Neuronal stem cell (in vitro differentiated cells): ENCODE results near the gene CAAP1.
"Not testable (repeated sequence)": the region's sequence is repeated elsewhere in the genome, so short reads cannot be mapped to it uniquely, and the experiment has no call there.

Experiments used
- DNase-seq: peaks from one replicate; pipeline ENCODE4 v3.0.0-alpha.2; 2013; ENCODE audit warnings: low spot score
- H2AFZ ChIP-seq: one replicate; pipeline ENCODE4 v1.6.1; 2013; ENCODE audit warnings: mild to moderate bottlenecking, low read length, inconsistent platforms
- H2AK5ac ChIP-seq: 2 replicates; pipeline ENCODE4 v1.6.1; 2013; ENCODE audit warnings: low read depth, mild to moderate bottlenecking, inconsistent platforms, low read length, moderate library complexity, mixed read lengths
- H2BK120ac ChIP-seq: 2 replicates; pipeline ENCODE4 v1.6.1; 2013; ENCODE audit warnings: low read depth, mild to moderate bottlenecking, inconsistent platforms, low read length, moderate library complexity, mixed read lengths
- H2BK12ac ChIP-seq: one replicate; pipeline ENCODE4 v1.6.1; 2013; ENCODE audit warnings: low read length, inconsistent platforms
- H2BK15ac ChIP-seq: 2 replicates; pipeline ENCODE4 v1.6.1; 2013; ENCODE audit warnings: mild to moderate bottlenecking, low read length, inconsistent platforms, mixed read lengths
- H2BK5ac ChIP-seq: one replicate; pipeline ENCODE4 v1.6.1; 2013; ENCODE audit warnings: inconsistent platforms, mild to moderate bottlenecking, low read length, moderate library complexity
- H3K14ac ChIP-seq: one replicate; pipeline ENCODE4 v1.6.1; 2013; ENCODE audit warnings: low read length, inconsistent platforms
- H3K18ac ChIP-seq: 2 replicates; pipeline ENCODE4 v1.6.1; 2013; ENCODE audit warnings: low read length, inconsistent platforms
- H3K23ac ChIP-seq: 2 replicates; pipeline ENCODE4 v1.6.1; 2013; ENCODE audit warnings: low read depth, mild to moderate bottlenecking, mixed read lengths, low read length, inconsistent platforms; ENCODE audit not compliant: poor library complexity
- H3K27ac ChIP-seq: replicated peaks from 3 replicates; pipeline ENCODE4 v1.5.1; 2013; ENCODE audit warnings: low read length, inconsistent platforms
- H3K27me3 ChIP-seq, 3 experiments: 2 replicates each; pipeline ENCODE4 v1.6.1; 2013; ENCODE audit warnings: low read length in 3 of 3, mild to moderate bottlenecking in 2 of 3, inconsistent platforms in 1 of 3, low read depth in 1 of 3, mixed read lengths in 1 of 3, moderate library complexity in 1 of 3; ENCODE audit not compliant: control insufficient read depth in 3 of 3, insufficient read depth in 3 of 3
- H3K36me3 ChIP-seq, 2 donors: replicated peaks in 1 of 2; 2 replicates each; pipeline ENCODE4 v1.6.1; 2013; ENCODE audit warnings: low read length in 2 of 2; ENCODE audit not compliant: control insufficient read depth in 2 of 2, insufficient read depth in 2 of 2
- H3K4ac ChIP-seq: 2 replicates; pipeline ENCODE4 v1.6.1; 2013; ENCODE audit warnings: inconsistent platforms, mild to moderate bottlenecking, low read length, moderate library complexity
- H3K4me1 ChIP-seq, 2 donors: 1 replicate in 1 of 2; 2 replicates in 1 of 2; pipeline ENCODE4 v1.6.1; 2013; ENCODE audit warnings: low read length in 2 of 2, low read depth in 1 of 2; ENCODE audit not compliant: control insufficient read depth in 2 of 2, insufficient read depth in 1 of 2
- H3K4me2 ChIP-seq: one replicate; pipeline ENCODE4 v1.6.1; 2013; ENCODE audit warnings: mild to moderate bottlenecking, low read length, inconsistent platforms; ENCODE audit not compliant: insufficient read depth, poor library complexity, severe bottlenecking
- H3K4me3 ChIP-seq, 2 donors: 2 replicates each; pipeline ENCODE4 v1.5.1; 2013; ENCODE audit warnings: low read length in 2 of 2, mild to moderate bottlenecking in 2 of 2, inconsistent platforms in 1 of 2, moderate library complexity in 1 of 2
- H3K79me1 ChIP-seq: one replicate; pipeline ENCODE4 v1.6.1; 2013; ENCODE audit warnings: low read depth, mild to moderate bottlenecking, inconsistent platforms, low read length, moderate library complexity
- H3K9ac ChIP-seq: one replicate; pipeline ENCODE4 v1.6.1; 2013; ENCODE audit warnings: mild to moderate bottlenecking, low read depth, low read length, inconsistent platforms; ENCODE audit not compliant: poor library complexity
- H3K9me3 ChIP-seq, 2 donors: replicated peaks in 1 of 2; 2 replicates each; pipeline versions ENCODE3 to v1.6.1; 2013; ENCODE audit warnings: low read length in 2 of 2, mild to moderate bottlenecking in 2 of 2, inconsistent platforms in 1 of 2, low read depth in 1 of 2, mixed read lengths in 1 of 2, moderate library complexity in 1 of 2; ENCODE audit not compliant: control insufficient read depth in 2 of 2, insufficient read depth in 1 of 2
- H4K8ac ChIP-seq: one replicate; pipeline ENCODE4 v1.6.1; 2013; ENCODE audit warnings: low read depth, mild to moderate bottlenecking, inconsistent platforms, low read length, moderate library complexity
- H4K91ac ChIP-seq: one replicate; pipeline ENCODE4 v1.6.1; 2013; ENCODE audit warnings: low read length, low read depth, mild to moderate bottlenecking, inconsistent platforms; ENCODE audit not compliant: poor library complexity
- WGBS, 2 donors: extraction: QIAGEN DNeasy Blood & Tissue Kit; methylation state at CpG; one replicate each; pipeline ENCODE4 v1.1.7; 2013; ENCODE audit warnings: missing lambda C conversion rate in 2 of 2, mixed read lengths in 1 of 2; ENCODE audit not compliant: insufficient read length in 2 of 2, insufficient replicate concordance in 1 of 2; ENCODE audit errors: extremely low coverage in 2 of 2; 5-methylcytosine and 5-hydroxymethylcytosine counted together

The CAAP1 gene

DNA sequence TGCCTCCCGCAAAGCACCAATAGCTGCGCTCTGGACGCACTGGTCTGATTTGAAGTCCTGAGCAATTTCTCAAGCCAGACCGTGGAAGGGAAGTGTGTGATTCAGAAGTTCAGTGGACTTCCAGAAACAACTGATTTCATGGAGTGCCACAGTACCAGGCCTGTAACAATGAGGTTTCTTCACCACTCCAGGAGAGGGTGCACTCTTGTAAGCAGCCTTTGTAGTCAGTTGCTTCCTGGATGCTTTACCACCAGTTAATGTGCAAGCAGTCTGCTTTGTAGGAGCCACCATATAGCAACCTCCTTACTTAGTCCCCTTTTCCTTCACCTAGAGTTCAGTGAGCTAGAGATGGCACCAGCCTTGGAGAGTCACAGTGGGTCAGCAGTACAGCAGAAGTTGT lies 12.3 kb downstream of the CAAP1 start:
- Histone ChIP-seq H3K27me3 (no peaks in the 10 kb centered on the region), H3K79me1 (no peaks in the 10 kb centered on the region), H4K91ac (no peak overlapping the region), H2AFZ (no peak overlapping the region), H3K4ac (no peak overlapping the region), H2AK5ac (no peak overlapping the region), H2BK12ac (no peak overlapping the region), H2BK120ac (no peak overlapping the region), H3K9me3 (peaks cover 6 to 43% of the 10 kb centered on the region in 2 donors), H4K8ac (no peak overlapping the region), H2BK5ac (no peak overlapping the region), H3K27ac (no peak overlapping the region), H3K9ac (no peak overlapping the region), H3K23ac (no peak overlapping the region), H3K36me3 (peaks cover 18 to 95% of the 10 kb centered on the region in 2 donors), H3K4me2 (no peak overlapping the region), H3K14ac (no peak overlapping the region), H3K4me3 (no peak overlapping the region), H3K4me1 (no peaks in the 10 kb centered on the region), H3K18ac (no peak overlapping the region), H2BK15ac (no peak overlapping the region)
- DNase-seq: no peak
- WGBS, 2 donors: no CpG with 5 or more reads among the region's 4 CpGs

DNA sequence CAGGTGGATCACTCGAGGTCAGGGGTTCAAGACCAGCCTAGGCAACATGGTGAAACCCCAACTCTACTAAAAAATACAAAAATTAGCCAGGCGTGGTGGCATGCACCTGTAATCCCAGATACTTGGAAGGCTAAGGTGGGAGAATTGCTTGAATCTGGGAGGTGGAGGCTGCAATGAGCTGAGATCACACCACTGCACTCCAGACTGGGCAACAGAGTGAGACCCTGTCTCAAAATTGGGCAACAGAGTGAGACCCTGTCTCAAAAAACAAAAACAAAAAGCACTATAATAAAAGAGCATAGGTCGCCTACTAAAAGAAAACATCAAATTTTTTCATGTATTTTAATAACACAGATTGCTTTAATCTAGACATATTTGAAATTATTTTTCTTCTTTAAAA lies 17.4 kb downstream of the CAAP1 start:
- H3K79me1 ChIP-seq, H3K9ac ChIP-seq, H2AFZ ChIP-seq, H4K91ac ChIP-seq, H2AK5ac ChIP-seq, H3K27ac ChIP-seq, H3K14ac ChIP-seq, H2BK5ac ChIP-seq, H3K23ac ChIP-seq, H2BK15ac ChIP-seq, H2BK12ac ChIP-seq, H3K4me2 ChIP-seq, H3K27me3 ChIP-seq, H3K4ac ChIP-seq, H3K4me1 ChIP-seq, H3K18ac ChIP-seq, H3K4me3 ChIP-seq, H4K8ac ChIP-seq, H2BK120ac ChIP-seq, DNase-seq: not testable (repeated sequence)
- no CpG with 5 or more reads among the region's 3 CpGs for WGBS, 2 donors
- peaks cover 2 to 76% of the 10 kb centered on the region in 2 donors for H3K36me3 ChIP-seq
- peaks cover 0 to 17% of the 10 kb centered on the region in 2 donors for H3K9me3 ChIP-seq

DNA sequence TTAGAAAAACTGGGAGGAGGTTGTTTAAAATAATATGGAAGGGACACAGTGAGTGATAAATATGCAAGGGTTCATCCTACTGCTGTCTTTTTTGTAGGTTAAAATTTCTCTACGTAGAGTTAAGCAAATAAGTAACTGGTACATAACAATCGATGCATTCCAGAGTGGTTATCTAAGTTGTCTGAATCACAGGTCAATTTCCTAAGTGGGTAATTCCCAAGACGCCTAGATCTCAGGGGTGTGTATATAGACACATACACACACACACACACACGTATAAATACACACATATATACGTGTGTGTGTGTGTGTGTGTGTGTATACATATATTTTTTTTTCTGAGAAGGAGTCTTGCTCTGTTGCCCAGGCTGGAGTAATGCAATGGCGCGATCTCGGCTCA lies 22.3 kb downstream of the CAAP1 start:
- no peak for DNase-seq
- H2AFZ ChIP-seq: no peak overlapping the region
- H3K36me3 ChIP-seq: peaks cover 0 to 66% of the 10 kb centered on the region in 2 donors
- no peaks in the 10 kb centered on the region for H3K4me1 ChIP-seq
- H4K8ac ChIP-seq: no peak overlapping the region
- no peak overlapping the region for H2BK5ac ChIP-seq
- H2BK12ac ChIP-seq: no peak overlapping the region
- no CpG with 5 or more reads among the region's 8 CpGs for WGBS, 2 donors
- no peak overlapping the region for H2BK120ac ChIP-seq
- H3K9me3 ChIP-seq: no peaks in the 10 kb centered on the region
- no peak overlapping the region for H3K4me3 ChIP-seq
- H3K18ac ChIP-seq: no peak overlapping the region
- no peak overlapping the region for H2BK15ac ChIP-seq
- H4K91ac ChIP-seq: no peak overlapping the region
- no peak overlapping the region for H3K4ac ChIP-seq
- no peak overlapping the region for H3K27ac ChIP-seq
- no peaks in the 10 kb centered on the region for H3K79me1 ChIP-seq
- no peaks in the 10 kb centered on the region for H3K27me3 ChIP-seq
- H2AK5ac ChIP-seq: no peak overlapping the region
- no peak overlapping the region for H3K9ac ChIP-seq
- H3K23ac ChIP-seq: no peak overlapping the region
- H3K14ac ChIP-seq: no peak overlapping the region
- no peak overlapping the region for H3K4me2 ChIP-seq

DNA sequence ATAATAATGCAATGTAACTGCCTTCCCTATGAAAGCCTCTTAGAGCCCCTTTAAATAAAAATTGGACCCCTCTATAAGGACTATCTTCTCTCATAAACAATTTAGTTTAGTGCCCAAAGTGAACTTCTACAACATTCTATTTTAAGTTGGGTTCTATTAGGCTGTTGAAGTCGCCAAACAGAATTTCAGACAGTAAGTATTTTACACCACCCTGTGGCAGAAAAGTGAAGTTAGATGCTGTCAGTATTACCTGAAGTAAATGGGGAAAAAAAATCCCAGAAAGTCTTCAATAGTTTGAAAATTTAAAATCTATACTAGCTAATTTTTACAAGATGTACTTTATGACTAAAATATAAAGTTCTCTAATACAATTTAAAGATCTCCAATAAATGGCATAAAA lies 29.5 kb downstream of the CAAP1 start:
- Histone ChIP-seq H3K23ac (no peak overlapping the region), H3K18ac (no peak overlapping the region), H3K27ac (no peak overlapping the region), H3K14ac (no peak overlapping the region), H3K4ac (no peak overlapping the region), H3K79me1 (no peaks in the 10 kb centered on the region), H3K4me3 (no peak overlapping the region), H2AK5ac (no peak overlapping the region), H2BK15ac (no peak overlapping the region), H3K4me1 (no peaks in the 10 kb centered on the region), H2BK120ac (no peak overlapping the region), H3K27me3 (no peaks in the 10 kb centered on the region), H3K9ac (no peak overlapping the region), H3K9me3 (no peaks in the 10 kb centered on the region), H4K8ac (no peak overlapping the region), H4K91ac (no peak overlapping the region), H2BK5ac (no peak overlapping the region), H3K36me3 (peaks cover 3 to 53% of the 10 kb centered on the region in 2 donors), H2AFZ (no peak overlapping the region), H2BK12ac (no peak overlapping the region), H3K4me2 (no peak overlapping the region)
- no CpG with 5 or more reads among the region's 1 CpG for WGBS, 2 donors
- DNase-seq: no peak
